Adrenal gland (tissue), 12 donors: ENCODE data around the gene XPNPEP2. TPM values are rescaled to one million over a fixed set of nuclear protein-coding genes. Genes with fewer than 3 reads are reported as not detected.

Experiments
- DNase-seq, 7 donors: peaks; one replicate each; pipeline ENCODE4 v3.0.0-alpha.2; 2019 to 2020
- H3K27ac ChIP-seq, 5 donors: fragments of 200-600 bp; sonication (generic) in 4 of 5; 1 replicate in 3 of 5; 2 replicates in 2 of 5; pipeline versions ENCODE4 v1.5.1 to v1.8.0; 2016 to 2020; ENCODE audit warnings: mild to moderate bottlenecking in 1 of 5
- H3K27me3 ChIP-seq: fragments of 200-600 bp; 2 replicates; pipeline ENCODE4 v1.8.0; 2021
- H3K36me3 ChIP-seq, 2 donors: fragments of 200-600 bp; replicated peaks in 1 of 2; 1 replicate in 1 of 2; 2 replicates in 1 of 2; pipeline versions ENCODE4 v1.5.1 to v1.8.0; 2018 to 2022
- H3K4me1 ChIP-seq, 2 donors: fragments of 200-600 bp; replicated peaks in 1 of 2; 1 replicate in 1 of 2; 2 replicates in 1 of 2; pipeline versions ENCODE4 v1.5.1 to v1.8.0; 2018 to 2021
- H3K4me3 ChIP-seq, 4 donors: fragments of 200-600 bp; sonication (generic) in 3 of 4; one replicate each; pipeline ENCODE4 v1.5.1; 2016 to 2018
- H3K9me3 ChIP-seq, 3 donors: fragments of 200-600 bp; sonication (generic) in 1 of 3; replicated peaks in 1 of 3; 1 replicate in 2 of 3; 2 replicates in 1 of 3; pipeline versions ENCODE4 v1.5.1 to v1.8.0; 2016 to 2021
- POLR2A ChIP-seq, 2 donors: fragments of 450-650 bp; IDR thresholded peaks; one replicate each; pipeline ENCODE4 v1.6.1; 2017; ENCODE audit warnings: antibody characterized with exemption in 2 of 2, mild to moderate bottlenecking in 2 of 2, moderate library complexity in 1 of 2
- WGBS, 4 donors: extraction: QIAGEN DNeasy Blood & Tissue Kit in 2 of 4; methylation state at CpG; one replicate each; pipeline versions ENCODE4 v1.1.5 to v1.1.7; 2013 to 2017; 5-methylcytosine and 5-hydroxymethylcytosine counted together
- intact Hi-C, 2 donors: fragments of 100-400 bp; cut with DNase I; formaldehyde crosslinking; loops; one replicate each; pipeline versions ENCODE4 v1.14.1 to v1.15.0; 2022 to 2023
- polyA plus RNA-seq, 3 donors: library from polyadenylated mRNA; stranded (reverse); fragments of 200-250 nt in 2 of 3; fragments of 350-450 nt in 1 of 3; fragmentation: Illumina TruSeq in 1 of 3; extraction: RNeasy Lipid Tissue Mini Kit (QIAGEN cat#74804) in 1 of 3; gene quantifications; one replicate each; pipeline ENCODE4 v1.2.3, GENCODE V29; 2013 to 2014
- total RNA-seq, 9 donors: library from RNA; depleted of rRNA in 4 of 9; stranded (reverse); fragments of >200 nt in 4 of 9; fragments of 120-200 nt in 1 of 9; fragmentation: NEBNext Ultra II Directional in 1 of 9; extraction: Animal tissue kit (Norgen Biotek cat#: 25700) in 1 of 9; gene quantifications; one replicate each; pipeline versions ENCODE4 v1.1.0 to v1.2.4, GENCODE V29; 2013 to 2023
- TF ChIP-seq, protein P1 (sequence below), 6 experiments: fragments of 450-650 bp in 4 of 6; fragments of 200-600 bp in 2 of 6; sonication (generic) in 1 of 6; IDR thresholded peaks; 1 replicate in 5 of 6; 2 replicates in 1 of 6; pipeline versions ENCODE4 v1.5.1 to v1.8.0; 2016 to 2021; ENCODE audit warnings: antibody characterized with exemption in 6 of 6, mild to moderate bottlenecking in 2 of 6, moderate library complexity in 1 of 6
- donor health status: healthy with polysubstance abuse.
- donor health status: Bipolar disorder and iron deficiency.
- donor health status: DM: yes; HTN: yes; CAD: no.
- donor health status: DM: no; HTN: no; CAD: no.
- donor health status: DM: no; HTN: no; CAD: no.
- donor health status: DM: yes; HTN: yes; CAD: no.

Gene XPNPEP2
- total and polyA plus RNA-seq, 12 donors = 0.18 to 5.4 (median 1.1) TPM

DNA sequence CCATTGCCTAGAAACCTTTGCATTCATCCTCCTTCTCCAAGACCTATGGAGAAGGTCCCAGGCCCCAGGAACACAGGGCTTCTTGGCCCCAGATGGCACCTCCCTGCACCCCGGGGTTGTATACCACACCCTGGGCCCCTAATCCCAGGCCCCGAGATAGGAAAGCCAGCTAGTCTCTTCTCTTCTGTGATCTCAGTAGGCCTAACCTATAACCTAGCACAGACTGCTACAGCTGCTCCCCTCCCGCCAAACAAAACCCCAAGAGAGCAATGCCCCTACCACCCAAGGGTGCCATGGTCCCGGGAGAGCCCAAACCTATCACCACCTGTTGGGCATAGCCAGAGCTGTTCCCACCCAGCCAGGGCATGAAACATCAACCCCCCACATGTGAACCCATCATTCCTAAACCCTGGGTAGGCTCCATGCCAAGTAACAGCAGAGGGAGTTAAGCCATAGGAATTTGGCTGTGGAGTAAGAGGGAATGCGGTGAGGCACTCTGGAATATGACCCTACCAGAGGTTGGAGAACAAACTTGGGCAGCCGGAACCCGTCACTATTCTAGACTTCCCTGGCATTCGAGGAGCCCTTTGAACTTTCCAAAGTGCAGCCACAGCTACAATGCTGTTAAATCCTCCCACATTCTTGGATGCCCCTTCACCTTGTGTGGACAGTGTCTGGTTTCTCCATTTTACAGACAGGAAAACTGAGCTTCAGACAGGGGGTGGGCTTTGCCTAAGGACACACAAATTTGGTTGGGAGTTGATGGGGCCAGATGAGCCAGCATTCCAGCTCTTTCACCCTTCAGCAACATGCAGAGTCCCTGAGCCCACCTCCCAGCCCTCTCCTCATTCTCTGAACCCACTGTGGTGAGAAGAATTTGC lies 30.0 kb downstream of the XPNPEP2 start:
- Histone ChIP-seq H3K36me3 (no peaks in the 10 kb centered on the region), H3K4me3 (no peak overlapping the region), H3K27ac (no peak overlapping the region), H3K9me3 (no peaks in the 10 kb centered on the region), H3K4me1 (no peaks in the 10 kb centered on the region), H3K27me3 (no peaks in the 10 kb centered on the region)
- no peak for TF ChIP-seq POLR2A (IDR thresholded peaks at IDR 0.05)
- TF ChIP-seq, protein P1, sequence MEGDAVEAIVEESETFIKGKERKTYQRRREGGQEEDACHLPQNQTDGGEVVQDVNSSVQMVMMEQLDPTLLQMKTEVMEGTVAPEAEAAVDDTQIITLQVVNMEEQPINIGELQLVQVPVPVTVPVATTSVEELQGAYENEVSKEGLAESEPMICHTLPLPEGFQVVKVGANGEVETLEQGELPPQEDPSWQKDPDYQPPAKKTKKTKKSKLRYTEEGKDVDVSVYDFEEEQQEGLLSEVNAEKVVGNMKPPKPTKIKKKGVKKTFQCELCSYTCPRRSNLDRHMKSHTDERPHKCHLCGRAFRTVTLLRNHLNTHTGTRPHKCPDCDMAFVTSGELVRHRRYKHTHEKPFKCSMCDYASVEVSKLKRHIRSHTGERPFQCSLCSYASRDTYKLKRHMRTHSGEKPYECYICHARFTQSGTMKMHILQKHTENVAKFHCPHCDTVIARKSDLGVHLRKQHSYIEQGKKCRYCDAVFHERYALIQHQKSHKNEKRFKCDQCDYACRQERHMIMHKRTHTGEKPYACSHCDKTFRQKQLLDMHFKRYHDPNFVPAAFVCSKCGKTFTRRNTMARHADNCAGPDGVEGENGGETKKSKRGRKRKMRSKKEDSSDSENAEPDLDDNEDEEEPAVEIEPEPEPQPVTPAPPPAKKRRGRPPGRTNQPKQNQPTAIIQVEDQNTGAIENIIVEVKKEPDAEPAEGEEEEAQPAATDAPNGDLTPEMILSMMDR (IDR thresholded peaks at IDR 0.05) = no peak
- intact Hi-C loops = no loop called here
- WGBS, 4 donors = 77 to 94% (median 86%) methylated on average over 7 to 8 of the region's 8 CpGs
- DNase-seq = no peak

DNA sequence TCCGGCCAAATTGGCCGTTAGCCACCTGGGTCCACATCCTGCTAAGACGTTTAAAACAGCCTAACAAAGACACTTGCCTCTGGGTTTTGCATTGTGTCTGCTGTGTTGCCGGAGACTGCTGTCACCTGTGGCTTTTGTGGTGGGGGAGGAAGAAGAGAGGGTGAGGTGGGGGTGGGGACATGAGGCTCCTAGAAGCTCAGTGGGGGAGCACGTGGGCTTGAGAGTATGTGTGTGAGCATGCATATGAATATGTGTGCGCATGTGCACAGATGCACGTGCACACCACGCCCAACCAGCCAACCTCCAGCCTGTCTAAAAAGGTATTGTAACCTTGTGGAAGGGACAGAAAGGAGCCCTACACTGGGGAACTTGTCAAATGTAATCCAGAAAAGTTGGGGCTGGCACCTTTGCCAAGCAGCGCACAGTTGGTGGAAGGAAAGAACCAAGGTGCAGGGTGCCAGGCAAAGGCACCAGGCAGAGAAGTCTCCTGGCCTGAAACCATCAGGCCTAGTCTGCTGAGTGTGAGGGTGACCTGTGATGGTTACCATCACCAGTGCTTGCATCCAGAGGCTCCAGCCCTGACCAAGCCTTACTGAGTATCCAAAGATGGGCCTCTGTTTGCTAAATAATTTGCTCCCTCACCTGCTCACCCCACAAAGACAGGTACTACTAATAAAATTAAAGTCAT lies 30.8 kb downstream of the XPNPEP2 start:
- H3K4me1 ChIP-seq = no peaks in the 10 kb centered on the region
- intact Hi-C loops = no loop called here
- 67 to 77% (median 70%) methylated on average over 5 to 9 of the region's 9 CpGs for WGBS, 4 donors
- H3K27me3 ChIP-seq = no peaks in the 10 kb centered on the region
- H3K9me3 ChIP-seq = no peaks in the 10 kb centered on the region
- no peak overlapping the region for H3K4me3 ChIP-seq
- no peak overlapping the region for H3K27ac ChIP-seq
- TF ChIP-seq, protein P1 (IDR thresholded peaks at IDR 0.05) = no peak
- no peak for TF ChIP-seq POLR2A (IDR thresholded peaks at IDR 0.05)
- H3K36me3 ChIP-seq = no peaks in the 10 kb centered on the region
- DNase-seq = no peak

DNA sequence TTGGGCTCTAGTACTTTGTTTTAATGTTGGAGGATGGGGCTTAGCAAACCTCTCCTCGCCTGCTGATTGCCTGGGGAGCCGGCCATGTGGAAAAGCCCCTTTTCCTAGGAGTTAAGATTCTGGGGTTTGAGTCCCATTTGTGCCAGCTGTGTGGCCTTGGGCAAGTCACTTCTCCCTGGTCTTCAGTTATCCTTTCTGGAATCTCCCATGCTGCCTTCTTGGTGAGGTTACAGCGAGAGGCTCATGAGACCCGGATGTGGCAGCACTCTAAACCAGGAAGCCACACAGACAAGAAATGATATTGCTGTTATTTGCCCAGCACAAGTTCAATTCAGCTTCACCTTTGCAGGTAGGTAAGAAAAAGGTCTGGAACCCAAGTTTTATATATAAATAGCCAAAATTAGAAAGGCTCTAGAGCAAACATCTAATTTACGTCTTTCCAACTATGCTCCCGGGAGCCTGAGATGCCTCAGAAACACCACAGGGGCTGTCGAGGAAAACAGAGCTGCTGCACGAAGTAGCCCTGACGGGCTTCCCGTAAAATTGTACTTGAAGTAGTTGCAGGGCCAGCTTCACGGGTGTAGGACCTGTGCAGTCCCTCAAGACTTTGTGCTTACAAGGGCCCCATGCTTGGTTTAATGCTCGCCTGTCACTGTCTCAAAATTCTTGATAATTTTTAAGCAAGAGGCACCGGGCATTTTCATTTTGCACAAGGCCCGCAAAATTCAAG lies 32.7 kb downstream of the XPNPEP2 start:
- TF ChIP-seq, protein P1 (IDR thresholded peaks at IDR 0.05) = no peak
- TF ChIP-seq POLR2A (IDR thresholded peaks at IDR 0.05) = no peak
- WGBS, 4 donors = 73 to 82% (median 78%) methylated on average over 7 to 14 of the region's 14 CpGs
- H3K9me3 ChIP-seq = no peaks in the 10 kb centered on the region

More for the DNA sequence above, 32.7 kb downstream of the XPNPEP2 start:
- H3K27me3 ChIP-seq = no peaks in the 10 kb centered on the region
- DNase-seq = no peak
- intact Hi-C loops = no loop called here
- H3K27ac ChIP-seq = no peak overlapping the region
- H3K4me3 ChIP-seq = no peak overlapping the region
- no peaks in the 10 kb centered on the region for H3K4me1 ChIP-seq
- H3K36me3 ChIP-seq = no peaks in the 10 kb centered on the region
